Glutamatergic neuron (in vitro differentiated cells): ENCODE measurements around the gene STRBP. TPM values are rescaled to one million over a fixed set of nuclear protein-coding genes. Genes with fewer than 3 reads are reported as not detected.

Experiments used
- DNase-seq: peaks from one replicate; pipeline ENCODE4 v3.0.0; 2022
- H3K27ac Mint-ChIP-seq: one replicate; pipeline ENCODE4 v1.8.0; 2020; ENCODE audit warnings: mild to moderate bottlenecking, mixed read lengths, inconsistent platforms; ENCODE audit not compliant: unreplicated experiment
- H3K27me3 Mint-ChIP-seq: one replicate; pipeline ENCODE4 v1.8.0; 2020; ENCODE audit warnings: mild to moderate bottlenecking, moderate library complexity, mixed read lengths, inconsistent platforms; ENCODE audit not compliant: unreplicated experiment
- H3K36me3 Mint-ChIP-seq: one replicate; pipeline ENCODE4 v1.8.0; 2020; ENCODE audit warnings: mild to moderate bottlenecking, mixed read lengths, inconsistent platforms; ENCODE audit not compliant: unreplicated experiment
- H3K4me1 Mint-ChIP-seq: one replicate; pipeline ENCODE4 v1.8.0; 2020; ENCODE audit warnings: mild to moderate bottlenecking, low read depth, mixed read lengths, inconsistent platforms; ENCODE audit not compliant: unreplicated experiment
- H3K4me3 Mint-ChIP-seq: one replicate; pipeline ENCODE4 v1.8.0; 2020; ENCODE audit warnings: mild to moderate bottlenecking, mixed read lengths, inconsistent platforms; ENCODE audit not compliant: unreplicated experiment
- H3K9me3 Mint-ChIP-seq: one replicate; pipeline ENCODE4 v1.8.0; 2020; ENCODE audit warnings: mild to moderate bottlenecking, moderate library complexity, mixed read lengths, inconsistent platforms; ENCODE audit not compliant: unreplicated experiment
- total RNA-seq: library from RNA; stranded (reverse); fragmentation: NEBNext Ultra II Directional; extraction: Animal tissue kit (Norgen Biotek cat#: 25700); gene quantifications from one replicate; pipeline ENCODE4 v1.2.1, GENCODE V29; 2021; ENCODE audit not compliant: unreplicated experiment
- TF ChIP-seq, protein P1 (sequence below): fragments of 200-600 bp; sonication (generic); IDR thresholded peaks from one replicate; pipeline ENCODE4 v1.5.0; 2021; ENCODE audit not compliant: partially characterized antibody, unreplicated experiment

STRBP gene
- total RNA-seq, 1 donor from 2014 or later, result 111 TPM

DNA sequence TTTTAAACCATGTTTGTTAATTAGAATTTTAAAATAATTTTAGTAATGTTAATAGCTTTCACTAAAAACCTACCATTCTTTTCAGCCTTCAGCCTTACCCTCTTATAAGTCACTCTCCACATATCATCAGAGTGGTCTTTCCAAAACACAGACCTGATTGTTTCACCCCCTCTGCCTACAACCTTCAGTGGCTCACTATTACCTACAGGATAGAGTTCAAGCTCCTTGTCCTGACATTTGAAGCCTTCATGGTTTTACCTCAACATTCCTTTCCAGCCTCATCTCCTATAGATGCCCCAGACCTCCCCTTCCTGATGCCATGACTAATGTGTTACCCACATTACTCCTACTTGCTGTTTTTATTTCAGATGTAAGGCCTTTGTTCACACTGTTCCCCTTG is 27.8 kb upstream of the STRBP start:
- no peaks in the 10 kb centered on the region for H3K4me1 Mint-ChIP-seq
- no peaks in the 10 kb centered on the region for H3K27me3 Mint-ChIP-seq
- H3K4me3 Mint-ChIP-seq, result no peak overlapping the region
- TF ChIP-seq, protein P1, sequence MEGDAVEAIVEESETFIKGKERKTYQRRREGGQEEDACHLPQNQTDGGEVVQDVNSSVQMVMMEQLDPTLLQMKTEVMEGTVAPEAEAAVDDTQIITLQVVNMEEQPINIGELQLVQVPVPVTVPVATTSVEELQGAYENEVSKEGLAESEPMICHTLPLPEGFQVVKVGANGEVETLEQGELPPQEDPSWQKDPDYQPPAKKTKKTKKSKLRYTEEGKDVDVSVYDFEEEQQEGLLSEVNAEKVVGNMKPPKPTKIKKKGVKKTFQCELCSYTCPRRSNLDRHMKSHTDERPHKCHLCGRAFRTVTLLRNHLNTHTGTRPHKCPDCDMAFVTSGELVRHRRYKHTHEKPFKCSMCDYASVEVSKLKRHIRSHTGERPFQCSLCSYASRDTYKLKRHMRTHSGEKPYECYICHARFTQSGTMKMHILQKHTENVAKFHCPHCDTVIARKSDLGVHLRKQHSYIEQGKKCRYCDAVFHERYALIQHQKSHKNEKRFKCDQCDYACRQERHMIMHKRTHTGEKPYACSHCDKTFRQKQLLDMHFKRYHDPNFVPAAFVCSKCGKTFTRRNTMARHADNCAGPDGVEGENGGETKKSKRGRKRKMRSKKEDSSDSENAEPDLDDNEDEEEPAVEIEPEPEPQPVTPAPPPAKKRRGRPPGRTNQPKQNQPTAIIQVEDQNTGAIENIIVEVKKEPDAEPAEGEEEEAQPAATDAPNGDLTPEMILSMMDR, result no peak
- H3K36me3 Mint-ChIP-seq, result no peaks in the 10 kb centered on the region
- H3K27ac Mint-ChIP-seq, result no peak overlapping the region
- no peak for DNase-seq
- peaks cover 1% of the 10 kb centered on the region for H3K9me3 Mint-ChIP-seq

GRCh38 chr9:123291736-123292135 is 23.4 kb upstream of the STRBP start:
- Mint-ChIP-seq H3K36me3 (no peaks in the 10 kb centered on the region), H3K9me3 (no peaks in the 10 kb centered on the region), H3K4me1 (no peaks in the 10 kb centered on the region), H3K4me3 (no peak overlapping the region), H3K27ac (no peak overlapping the region), H3K27me3 (no peaks in the 10 kb centered on the region)
- TF ChIP-seq, protein P1, result no peak
- DNase-seq, result no peak

- TF ChIP-seq, protein P1, result no peak
- Mint-ChIP-seq H3K36me3 (no peaks in the 10 kb centered on the region), H3K4me1 (no peaks in the 10 kb centered on the region), H3K9me3 (no peaks in the 10 kb centered on the region), H3K4me3 (no peak overlapping the region), H3K27me3 (no peaks in the 10 kb centered on the region), H3K27ac (no peak overlapping the region)
- no peak for DNase-seq
These were observed 22.4 kb upstream of the STRBP start for GRCh38 chr9:123290764-123291163.

DNA sequence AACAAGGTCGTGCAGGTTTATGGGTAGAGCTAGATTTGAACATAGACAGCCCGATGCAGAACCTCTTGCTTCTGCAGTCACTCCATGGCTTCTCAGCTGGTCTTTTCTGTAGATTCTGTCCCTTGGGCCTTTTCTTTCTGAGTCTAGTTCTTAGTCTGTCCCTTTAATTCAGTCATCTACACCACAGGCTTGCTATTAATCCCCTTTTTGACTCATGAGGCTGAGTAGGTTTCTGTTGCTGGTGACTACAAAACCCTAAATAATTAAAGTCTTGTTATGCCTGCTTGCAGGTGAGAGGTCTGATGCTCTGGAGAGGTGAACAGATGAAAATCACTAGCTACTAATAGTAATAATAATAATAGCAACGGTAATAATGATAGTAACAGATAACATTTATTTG is 19.3 kb upstream of the STRBP start:
- no peaks in the 10 kb centered on the region for H3K4me1 Mint-ChIP-seq
- no peak overlapping the region for H3K27ac Mint-ChIP-seq
- DNase-seq, result no peak
- TF ChIP-seq, protein P1, result no peak
- no peaks in the 10 kb centered on the region for H3K36me3 Mint-ChIP-seq
- no peak overlapping the region for H3K4me3 Mint-ChIP-seq
- H3K9me3 Mint-ChIP-seq, result no peaks in the 10 kb centered on the region
- H3K27me3 Mint-ChIP-seq, result no peaks in the 10 kb centered on the region

DNA sequence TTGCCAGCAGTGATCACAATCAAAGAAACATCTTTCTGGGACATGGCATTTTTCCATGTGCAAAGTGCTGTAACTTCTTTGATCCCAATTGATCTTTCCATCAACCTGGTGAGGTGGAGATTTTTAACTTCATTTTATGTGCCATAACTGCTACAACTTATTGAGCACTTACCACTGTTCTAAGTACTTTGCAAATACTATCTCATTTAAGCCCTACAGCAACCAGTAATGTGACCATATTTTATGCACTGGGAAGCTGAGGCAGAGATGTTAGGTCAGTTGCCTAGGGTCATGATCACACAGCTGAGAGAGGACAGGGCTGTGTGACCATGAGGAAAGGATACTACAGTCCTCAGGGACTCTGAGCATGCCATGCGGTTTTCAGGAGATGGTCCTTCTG is 17.9 kb upstream of the STRBP start:
- no peaks in the 10 kb centered on the region for H3K27me3 Mint-ChIP-seq
- no peak overlapping the region for H3K27ac Mint-ChIP-seq
- H3K9me3 Mint-ChIP-seq, result no peaks in the 10 kb centered on the region
- H3K36me3 Mint-ChIP-seq, result no peaks in the 10 kb centered on the region
- no peaks in the 10 kb centered on the region for H3K4me1 Mint-ChIP-seq
- DNase-seq, result no peak
- TF ChIP-seq, protein P1, result no peak
- H3K4me3 Mint-ChIP-seq, result no peak overlapping the region
